Nephron progenitor cell (in vitro differentiated cells): Measurements from ENCODE around the gene FAM53B.

Experiments
- DNase-seq: peaks from one replicate; pipeline ENCODE4 v3.0.0; 2021
- H3K27ac Mint-ChIP-seq: 2 replicates; pipeline ENCODE4 v1.8.0; 2021; ENCODE audit warnings: mild to moderate bottlenecking, moderate library complexity, mixed read lengths
- H3K27me3 Mint-ChIP-seq: 2 replicates; pipeline ENCODE4 v1.8.0; 2021; ENCODE audit warnings: mild to moderate bottlenecking, low read depth, mixed read lengths; ENCODE audit not compliant: poor library complexity
- H3K36me3 Mint-ChIP-seq: 2 replicates; pipeline ENCODE4 v1.8.0; 2021; ENCODE audit warnings: low read depth, mixed read lengths
- H3K4me1 Mint-ChIP-seq: 2 replicates; pipeline ENCODE4 v1.8.0; 2021; ENCODE audit warnings: mixed read lengths
- H3K4me3 Mint-ChIP-seq: 2 replicates; pipeline ENCODE4 v1.8.0; 2021; ENCODE audit warnings: mild to moderate bottlenecking, moderate library complexity, mixed read lengths
- H3K9me3 Mint-ChIP-seq: 2 replicates; pipeline ENCODE4 v1.8.0; 2021; ENCODE audit warnings: mild to moderate bottlenecking, moderate library complexity, mixed read lengths
- CTCF ChIP-seq: fragments of 200-600 bp; sonication (generic); IDR thresholded peaks from 2 replicates; pipeline ENCODE4 v1.5.0; 2021; ENCODE audit warnings: antibody characterized with exemption

Gene FAM53B

GRCh38 chr10:124605481-124605855, 138.7 kb downstream of the FAM53B start:
- Mint-ChIP-seq H3K4me3 (no peak overlapping the region), H3K36me3 (no peaks in the 10 kb centered on the region), H3K27ac (no peak overlapping the region), H3K9me3 (no peaks in the 10 kb centered on the region), H3K4me1 (peaks cover 29% of the 10 kb centered on the region), H3K27me3 (no peaks in the 10 kb centered on the region)
- DNase-seq, result no peak
- no peak for TF ChIP-seq CTCF

DNA sequence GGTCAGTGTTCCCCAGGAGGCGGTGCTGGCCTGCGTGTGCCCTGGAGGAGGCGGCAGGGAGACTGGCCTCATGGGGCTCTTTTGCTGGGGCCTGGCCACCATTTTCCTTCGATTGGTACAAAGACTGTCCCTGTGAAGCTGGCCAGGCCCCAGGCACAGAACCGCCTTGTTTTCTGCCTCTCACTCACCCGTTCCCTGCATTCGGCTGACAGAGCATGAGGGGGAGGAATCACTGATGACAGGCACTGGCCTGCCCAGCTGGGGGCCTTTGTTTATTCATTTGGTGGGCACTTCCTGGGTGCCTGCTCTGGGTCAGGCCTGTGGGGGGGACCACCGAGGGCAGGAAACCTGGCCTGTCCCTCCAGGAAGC, 139.2 kb downstream of the FAM53B start:
- H3K27ac Mint-ChIP-seq, result no peak overlapping the region
- H3K9me3 Mint-ChIP-seq, result no peaks in the 10 kb centered on the region
- DNase-seq, result no peak
- H3K27me3 Mint-ChIP-seq, result no peaks in the 10 kb centered on the region
- no peaks in the 10 kb centered on the region for H3K36me3 Mint-ChIP-seq
- H3K4me1 Mint-ChIP-seq, result peaks cover 29% of the 10 kb centered on the region
- no peak overlapping the region for H3K4me3 Mint-ChIP-seq
- no peak for TF ChIP-seq CTCF

DNA sequence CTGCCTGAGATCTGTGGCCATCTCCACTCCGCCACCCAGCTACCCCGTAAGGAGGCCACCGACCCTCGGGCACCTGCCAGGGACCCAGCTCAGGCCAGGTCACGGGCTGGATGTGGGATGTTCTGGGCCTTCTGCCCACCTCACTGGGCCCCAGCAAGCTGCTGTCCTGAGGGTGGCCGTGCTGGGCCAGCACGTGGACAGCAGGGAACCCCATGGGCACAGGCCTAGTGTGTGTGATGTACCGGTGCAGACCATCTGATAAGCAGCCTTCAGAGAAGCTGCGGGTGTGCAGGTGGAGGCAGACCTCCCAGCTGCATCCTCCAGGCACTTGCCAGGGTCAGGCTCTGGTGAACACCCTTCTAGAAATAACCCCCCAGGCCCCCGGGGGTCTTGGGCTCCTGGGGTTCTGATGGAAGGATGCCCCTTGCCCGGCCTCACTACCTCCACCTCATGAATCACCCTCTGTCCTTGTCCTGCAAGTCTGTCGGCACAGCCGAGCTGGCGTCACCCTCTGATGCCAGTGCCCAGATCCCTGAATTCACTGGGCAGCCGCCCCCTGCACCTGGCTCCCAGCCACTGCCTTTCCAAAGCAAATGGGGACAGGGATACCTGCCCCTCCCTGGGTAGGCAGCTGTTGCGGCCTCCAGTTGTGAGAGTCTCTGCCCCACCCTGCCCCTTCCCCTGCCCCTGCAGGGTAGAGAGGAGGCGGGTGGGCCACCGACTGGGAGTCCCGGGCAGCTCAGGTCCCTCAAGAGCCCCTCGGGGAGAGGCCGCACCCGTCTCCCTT, 139.8 kb downstream of the FAM53B start:
- no peak for DNase-seq
- Mint-ChIP-seq H3K4me1 (peaks cover 29% of the 10 kb centered on the region), H3K4me3 (no peak overlapping the region), H3K9me3 (no peaks in the 10 kb centered on the region), H3K36me3 (no peaks in the 10 kb centered on the region), H3K27ac (no peak overlapping the region), H3K27me3 (no peaks in the 10 kb centered on the region)
- no peak for TF ChIP-seq CTCF

DNA sequence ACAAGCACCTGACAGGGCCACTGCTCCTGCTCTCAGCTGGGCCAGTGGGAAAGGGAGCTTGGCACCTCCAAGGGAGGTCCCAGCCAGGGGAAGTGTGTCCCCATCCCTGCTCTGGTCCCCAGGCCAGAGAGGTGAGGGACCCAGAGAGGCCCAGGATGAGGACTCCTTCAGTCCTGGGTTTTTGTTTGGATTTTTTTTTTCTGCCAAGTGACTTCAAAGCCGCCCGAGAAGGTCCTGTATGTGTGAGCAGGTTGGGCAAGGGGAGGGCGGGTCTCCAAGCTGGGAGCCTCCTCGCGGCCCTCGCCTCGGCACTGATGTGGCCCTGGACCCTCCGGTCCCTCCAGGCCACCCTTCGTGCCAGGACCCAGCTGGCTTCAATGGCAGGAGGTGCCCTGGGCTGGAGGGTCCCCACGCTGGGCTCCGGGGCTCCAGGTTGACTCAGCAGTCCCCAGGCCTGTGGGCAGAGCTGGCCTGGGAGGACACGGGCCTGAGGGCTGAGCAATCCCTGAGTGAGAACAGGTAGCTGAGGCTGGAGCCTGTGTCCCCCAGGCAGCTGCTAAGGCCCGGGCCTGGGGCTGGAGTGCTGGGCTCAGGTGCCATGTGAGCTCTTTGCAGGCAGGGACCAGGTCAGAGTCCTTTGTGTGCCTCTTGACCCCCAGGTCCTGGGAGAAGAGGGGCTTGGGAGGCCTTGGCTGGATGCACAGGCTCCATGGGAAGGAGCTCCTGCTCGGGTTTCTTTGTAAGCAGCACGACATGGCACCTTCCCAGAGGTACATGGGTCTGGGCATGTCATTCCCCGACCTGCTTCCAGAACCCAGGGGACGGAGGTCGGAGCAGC, 140.6 kb downstream of the FAM53B start:
- Mint-ChIP-seq H3K36me3 (no peaks in the 10 kb centered on the region), H3K4me1 (peaks cover 29% of the 10 kb centered on the region), H3K9me3 (no peaks in the 10 kb centered on the region), H3K4me3 (no peak overlapping the region), H3K27ac (no peak overlapping the region), H3K27me3 (no peaks in the 10 kb centered on the region)
- no peak for TF ChIP-seq CTCF
- no peak for DNase-seq

DNA sequence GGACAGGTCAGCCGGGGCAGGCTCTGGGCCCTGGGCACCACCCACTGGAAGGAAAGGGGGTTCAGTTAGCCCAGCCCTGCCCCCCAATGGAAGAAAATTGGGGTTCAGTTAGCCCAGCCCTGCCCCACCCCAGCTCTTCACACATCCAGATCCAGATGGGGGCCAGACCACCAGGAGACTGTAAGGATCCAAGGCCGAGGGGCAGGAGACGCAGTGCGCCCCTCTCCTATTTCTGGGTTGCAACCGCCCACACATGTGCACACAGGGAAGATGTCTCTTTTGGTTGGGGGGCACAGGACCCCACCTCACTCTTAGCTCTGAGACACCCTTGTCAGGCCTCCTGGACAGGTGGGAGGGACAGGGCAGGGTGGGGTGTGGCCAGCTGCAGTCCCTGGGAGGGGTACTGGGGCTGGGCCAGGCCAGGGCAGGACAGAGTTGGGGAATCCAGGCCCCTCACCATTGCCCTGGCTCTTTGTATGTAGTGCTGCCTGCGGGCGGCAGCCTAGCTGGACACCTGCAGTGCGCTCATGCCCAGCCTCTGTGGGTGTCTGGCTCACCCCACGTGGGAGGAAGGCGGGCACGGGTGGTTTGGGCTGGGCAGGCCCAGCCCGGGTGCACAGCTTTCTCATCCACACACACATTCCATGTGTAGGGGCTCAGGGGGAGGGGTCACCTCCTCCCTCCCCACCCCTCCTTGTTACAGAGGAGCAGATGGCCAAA, 141.4 kb downstream of the FAM53B start:
- Mint-ChIP-seq H3K27me3 (no peaks in the 10 kb centered on the region), H3K4me1 (peaks cover 29% of the 10 kb centered on the region), H3K9me3 (no peaks in the 10 kb centered on the region), H3K27ac (no peak overlapping the region), H3K4me3 (no peak overlapping the region), H3K36me3 (no peaks in the 10 kb centered on the region)
- TF ChIP-seq CTCF, result no peak
- no peak for DNase-seq
